SU-DHL-6 (cell line): Measurements from ENCODE around the gene SUCO.

Experiments used
- EZH2phosphoT487 ChIP-seq: fragments of 200-600 bp; sonication (generic), shearing (Covaris generic); conservative IDR thresholded peaks from 2 replicates; pipeline ENCODE4 v1.6.1; 2018; ENCODE audit warnings: mild to moderate bottlenecking, antibody characterized with exemption, low read length, moderate library complexity, mixed read lengths
- TF ChIP-seq, protein P1 (sequence below): fragments of 200-600 bp; sonication (generic); IDR thresholded peaks from one replicate; pipeline ENCODE4 v1.5.1; 2017; ENCODE audit warnings: antibody characterized with exemption, mild to moderate bottlenecking, low read length, moderate library complexity; ENCODE audit not compliant: insufficient read depth, poor library complexity, severe bottlenecking

DNA sequence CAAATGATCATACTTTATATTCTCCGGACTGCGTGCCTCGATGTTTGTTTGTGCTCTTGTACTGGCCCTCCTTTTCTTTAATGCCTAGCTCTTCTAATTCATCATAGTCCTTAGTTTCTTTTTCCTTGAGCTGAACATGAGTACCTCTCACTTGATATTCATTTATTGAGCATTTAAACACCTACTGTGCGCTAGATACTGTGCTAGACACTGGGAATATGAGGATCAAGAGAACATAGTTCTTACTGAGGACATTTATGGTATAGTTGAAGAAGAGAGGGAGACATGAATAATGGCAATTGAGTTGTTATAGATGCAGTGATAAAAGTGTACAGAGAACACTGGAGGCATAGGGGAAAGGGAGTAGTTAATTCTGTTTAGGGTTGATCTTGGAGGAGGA, 22.0 kb downstream of the SUCO start:
- TF ChIP-seq, protein P1, sequence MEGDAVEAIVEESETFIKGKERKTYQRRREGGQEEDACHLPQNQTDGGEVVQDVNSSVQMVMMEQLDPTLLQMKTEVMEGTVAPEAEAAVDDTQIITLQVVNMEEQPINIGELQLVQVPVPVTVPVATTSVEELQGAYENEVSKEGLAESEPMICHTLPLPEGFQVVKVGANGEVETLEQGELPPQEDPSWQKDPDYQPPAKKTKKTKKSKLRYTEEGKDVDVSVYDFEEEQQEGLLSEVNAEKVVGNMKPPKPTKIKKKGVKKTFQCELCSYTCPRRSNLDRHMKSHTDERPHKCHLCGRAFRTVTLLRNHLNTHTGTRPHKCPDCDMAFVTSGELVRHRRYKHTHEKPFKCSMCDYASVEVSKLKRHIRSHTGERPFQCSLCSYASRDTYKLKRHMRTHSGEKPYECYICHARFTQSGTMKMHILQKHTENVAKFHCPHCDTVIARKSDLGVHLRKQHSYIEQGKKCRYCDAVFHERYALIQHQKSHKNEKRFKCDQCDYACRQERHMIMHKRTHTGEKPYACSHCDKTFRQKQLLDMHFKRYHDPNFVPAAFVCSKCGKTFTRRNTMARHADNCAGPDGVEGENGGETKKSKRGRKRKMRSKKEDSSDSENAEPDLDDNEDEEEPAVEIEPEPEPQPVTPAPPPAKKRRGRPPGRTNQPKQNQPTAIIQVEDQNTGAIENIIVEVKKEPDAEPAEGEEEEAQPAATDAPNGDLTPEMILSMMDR = no peak
- TF ChIP-seq EZH2phosphoT487 = no peak
